Prostate gland (tissue), 2 donors: ENCODE data around the gene MMP14. TPM values are rescaled to one million over a fixed set of nuclear protein-coding genes. Genes with fewer than 3 reads are reported as not detected.

Source experiments
- DNase-seq: peaks from one replicate; pipeline ENCODE4 v3.0.0-alpha.2; 2019; ENCODE audit warnings: low spot score
- H3K27ac ChIP-seq, 2 donors: fragments of 200-600 bp; sonication (generic); 2 replicates each; pipeline ENCODE4 v1.5.1; 2017 to 2019
- H3K27me3 ChIP-seq: fragments of 200-600 bp; sonication (generic); replicated peaks from 2 replicates; pipeline ENCODE4 v1.5.1; 2019; ENCODE audit not compliant: insufficient read depth
- H3K36me3 ChIP-seq, 2 donors: fragments of 200-600 bp; sonication (generic); 1 replicate in 1 of 2; 2 replicates in 1 of 2; pipeline versions ENCODE4 v1.5.1 to v1.8.1; 2017 to 2019
- H3K4me1 ChIP-seq: fragments of 200-600 bp; sonication (generic); replicated peaks from 2 replicates; pipeline ENCODE4 v1.5.1; 2019
- H3K4me3 ChIP-seq, 2 donors: fragments of 200-600 bp; sonication (generic); 2 replicates each; pipeline ENCODE4 v1.5.1; 2017 to 2019
- H3K9me3 ChIP-seq: fragments of 200-600 bp; sonication (generic); 2 replicates; pipeline ENCODE4 v1.5.1; 2017
- POLR2A ChIP-seq: fragments of 450-650 bp; IDR thresholded peaks from one replicate; pipeline ENCODE4 v1.6.1; 2016; ENCODE audit warnings: antibody characterized with exemption, mild to moderate bottlenecking
- POLR2AphosphoS5 ChIP-seq: sonication (generic); formaldehyde crosslinking; IDR thresholded peaks from one replicate; pipeline ENCODE4 v1.6.1; 2017; ENCODE audit warnings: antibody characterized with exemption
- WGBS: methylation state at CpG from one replicate; pipeline ENCODE4 v1.1.5; 2018; 5-methylcytosine and 5-hydroxymethylcytosine counted together
- intact Hi-C: fragments of 100-400 bp; cut with DNase I; formaldehyde crosslinking; loops from one replicate; pipeline ENCODE4 v1.14.2; 2022
- total RNA-seq, 2 donors: library from RNA; depleted of rRNA; stranded (reverse); fragments of >200 nt; gene quantifications; one replicate each; pipeline ENCODE4 v1.1.0, GENCODE V29; 2016
- TF ChIP-seq, protein P1 (sequence below), 4 experiments: fragments of 200-600 bp in 2 of 4; fragments of 450-650 bp in 2 of 4; sonication (generic) in 2 of 4; IDR thresholded peaks; 1 replicate in 3 of 4; 2 replicates in 1 of 4; pipeline ENCODE4 v1.5.1; 2016 to 2019; ENCODE audit warnings: antibody characterized with exemption in 4 of 4, mild to moderate bottlenecking in 2 of 4, moderate library complexity in 2 of 4

Gene MMP14
- total RNA-seq, 2 donors from 2014 or later, result 64.9 to 90.4 TPM

DNA sequence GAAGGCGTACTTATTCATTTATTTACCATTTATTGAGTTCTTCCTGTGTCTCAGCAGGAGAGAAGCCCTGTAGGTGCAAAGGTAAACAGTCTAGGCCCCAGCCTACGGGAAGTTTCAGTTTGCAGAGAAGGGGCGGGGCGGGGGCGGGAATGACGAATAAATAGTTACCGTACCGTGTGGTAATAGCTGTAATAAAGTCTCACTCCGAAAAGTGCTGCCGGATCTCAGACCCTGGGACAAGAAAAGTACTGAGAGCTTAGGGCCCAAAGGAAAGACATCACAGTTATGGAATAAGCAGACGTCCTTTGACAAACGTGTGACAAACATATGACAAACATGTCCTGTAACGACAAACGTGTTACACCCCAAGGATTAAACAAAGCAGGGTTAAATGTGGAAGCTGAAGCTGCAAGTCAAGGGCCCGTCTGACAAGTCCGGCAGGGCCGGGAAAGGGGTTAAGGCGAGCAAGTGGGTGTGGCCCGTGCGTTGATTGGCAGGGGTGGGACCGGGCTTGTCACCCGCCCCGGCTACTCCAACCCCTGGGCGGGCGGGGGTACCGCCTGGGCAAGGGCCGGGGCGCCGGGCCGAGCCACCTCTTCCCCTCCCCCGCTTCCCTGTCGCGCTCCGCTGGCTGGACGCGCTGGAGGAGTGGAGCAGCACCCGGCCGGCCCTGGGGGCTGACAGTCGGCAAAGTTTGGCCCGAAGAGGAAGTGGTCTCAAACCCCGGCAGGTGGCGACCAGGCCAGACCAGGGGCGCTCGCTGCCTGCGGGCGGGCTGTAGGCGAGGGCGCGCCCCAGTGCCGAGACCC, 35.0 kb downstream of the MMP14 start, which contains the start of gene LRP10:
Gene LRP10, plus strand, starts transcription at position 517 of the 809 bp plus-strand sequence. CDS start 564 bp downstream, outside the sequence.
- Histone ChIP-seq H3K4me1 (peaks cover 4% of the 10 kb centered on the region), H3K36me3 (peaks cover 13 to 19% of the 10 kb centered on the region in 2 donors), H3K9me3 (no peaks in the 10 kb centered on the region), H3K27me3 (no peaks in the 10 kb centered on the region), H3K27ac (peak within 1 kb of the TSS; percentile 100), H3K4me3 (peak within 1 kb of the TSS; percentile 94 to 100)
- WGBS, result 0% methylated on average over 31 of the region's 50 CpGs
- TF ChIP-seq POLR2A (peak; percentile 93), POLR2AphosphoS5 (peak; percentile 88)
- TF ChIP-seq, protein P1, sequence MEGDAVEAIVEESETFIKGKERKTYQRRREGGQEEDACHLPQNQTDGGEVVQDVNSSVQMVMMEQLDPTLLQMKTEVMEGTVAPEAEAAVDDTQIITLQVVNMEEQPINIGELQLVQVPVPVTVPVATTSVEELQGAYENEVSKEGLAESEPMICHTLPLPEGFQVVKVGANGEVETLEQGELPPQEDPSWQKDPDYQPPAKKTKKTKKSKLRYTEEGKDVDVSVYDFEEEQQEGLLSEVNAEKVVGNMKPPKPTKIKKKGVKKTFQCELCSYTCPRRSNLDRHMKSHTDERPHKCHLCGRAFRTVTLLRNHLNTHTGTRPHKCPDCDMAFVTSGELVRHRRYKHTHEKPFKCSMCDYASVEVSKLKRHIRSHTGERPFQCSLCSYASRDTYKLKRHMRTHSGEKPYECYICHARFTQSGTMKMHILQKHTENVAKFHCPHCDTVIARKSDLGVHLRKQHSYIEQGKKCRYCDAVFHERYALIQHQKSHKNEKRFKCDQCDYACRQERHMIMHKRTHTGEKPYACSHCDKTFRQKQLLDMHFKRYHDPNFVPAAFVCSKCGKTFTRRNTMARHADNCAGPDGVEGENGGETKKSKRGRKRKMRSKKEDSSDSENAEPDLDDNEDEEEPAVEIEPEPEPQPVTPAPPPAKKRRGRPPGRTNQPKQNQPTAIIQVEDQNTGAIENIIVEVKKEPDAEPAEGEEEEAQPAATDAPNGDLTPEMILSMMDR (IDR thresholded peaks at IDR 0.05), result peak in 2 of 4 experiments; percentile 7 to 30
- DNase-seq, result peak; percentile 97
- intact Hi-C loops, result loop anchor here (5.0 kb wide), 2 partner anchors 46 to 106 kb away; partner anchors contain the start of gene RBM23

DNA sequence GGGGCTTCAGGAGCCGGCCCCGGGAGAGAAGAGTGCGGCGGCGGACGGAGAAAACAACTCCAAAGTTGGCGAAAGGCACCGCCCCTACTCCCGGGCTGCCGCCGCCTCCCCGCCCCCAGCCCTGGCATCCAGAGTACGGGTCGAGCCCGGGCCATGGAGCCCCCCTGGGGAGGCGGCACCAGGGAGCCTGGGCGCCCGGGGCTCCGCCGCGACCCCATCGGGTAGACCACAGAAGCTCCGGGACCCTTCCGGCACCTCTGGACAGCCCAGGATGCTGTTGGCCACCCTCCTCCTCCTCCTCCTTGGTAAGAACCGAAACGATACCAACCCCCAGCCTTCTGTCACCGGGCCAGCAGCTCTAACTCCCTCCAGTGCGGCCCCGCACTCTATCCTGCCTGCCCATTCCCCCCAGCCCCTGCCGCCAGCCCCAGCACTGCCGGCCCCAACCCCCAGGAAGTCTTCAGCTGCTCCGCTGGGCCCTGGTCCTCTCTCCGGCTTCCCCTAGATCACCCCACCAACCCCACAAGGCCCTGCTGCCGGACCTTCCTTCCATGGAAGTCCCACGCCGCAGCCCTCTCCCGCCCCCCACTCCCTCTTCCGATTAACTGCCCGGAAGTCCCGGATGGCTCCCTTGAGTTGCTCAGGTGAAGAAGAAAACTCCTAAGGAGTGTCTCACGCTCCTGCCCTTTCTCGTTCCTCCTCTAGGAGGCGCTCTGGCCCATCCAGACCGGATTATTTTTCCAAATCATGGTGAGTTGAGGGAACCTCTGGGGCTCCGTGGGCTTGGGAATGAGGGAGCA, 35.8 kb downstream of the MMP14 start:
- Histone ChIP-seq H3K9me3 (no peaks in the 10 kb centered on the region), H3K36me3 (peaks cover 15 to 22% of the 10 kb centered on the region in 2 donors), H3K27me3 (no peaks in the 10 kb centered on the region), H3K4me3 (peak overlapping the region; percentile 94 to 100), H3K4me1 (peaks cover 4% of the 10 kb centered on the region), H3K27ac (peak overlapping the region; percentile 100)
- intact Hi-C loops, result loop anchor here (5.0 kb wide), 2 partner anchors 45 to 105 kb away; partner anchors contain the start of gene RBM23
- under 1% methylated on average over 44 of the region's 45 CpGs for WGBS
- TF ChIP-seq POLR2AphosphoS5 (peak; percentile 93), POLR2A (peak; percentile 56)
- TF ChIP-seq, protein P1 (IDR thresholded peaks at IDR 0.05), result peak; percentile 93 to 98 (median 97)
- DNase-seq, result peak; percentile 89

DNA sequence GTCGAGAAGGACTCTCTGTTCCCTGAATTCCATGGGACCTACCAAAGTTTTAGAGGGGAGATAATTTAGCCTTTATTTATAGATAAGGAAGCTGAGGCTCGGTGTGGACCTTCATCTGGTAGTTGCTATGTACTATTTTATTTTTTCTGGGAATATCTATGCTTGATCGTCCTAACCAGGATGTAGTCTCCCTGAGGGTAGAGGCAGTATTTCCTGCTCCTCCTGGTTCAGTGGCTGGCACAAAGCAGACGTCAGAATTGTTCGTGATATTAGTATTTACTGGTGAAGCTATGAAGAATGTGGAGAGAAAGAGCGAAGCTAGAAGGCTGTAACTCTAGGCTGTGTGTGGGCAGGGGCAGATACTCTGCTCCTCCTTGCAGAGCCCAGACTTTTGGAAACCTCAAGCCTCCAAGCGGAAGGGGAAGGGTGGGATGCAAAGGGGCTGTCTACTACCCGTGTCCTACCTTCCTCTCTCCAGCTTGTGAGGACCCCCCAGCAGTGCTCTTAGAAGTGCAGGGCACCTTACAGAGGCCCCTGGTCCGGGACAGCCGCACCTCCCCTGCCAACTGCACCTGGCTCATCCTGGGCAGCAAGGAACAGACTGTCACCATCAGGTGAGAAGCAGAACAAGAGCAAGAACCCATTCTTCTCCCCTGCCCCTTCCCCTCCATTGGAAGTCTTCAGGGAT, 36.6 kb downstream of the MMP14 start:
- 36% methylated on average over 10 of the region's 10 CpGs for WGBS
- no peak for TF ChIP-seq POLR2A
- TF ChIP-seq POLR2AphosphoS5, result no peak
- TF ChIP-seq, protein P1 (IDR thresholded peaks at IDR 0.05), result peak in 1 of 4 experiments; percentile 1
- Histone ChIP-seq H3K4me3 (peak overlapping the region; percentile 94 to 100), H3K36me3 (peaks cover 19 to 26% of the 10 kb centered on the region in 2 donors), H3K27ac (peak overlapping the region; percentile 100), H3K4me1 (peaks cover 4% of the 10 kb centered on the region), H3K27me3 (no peaks in the 10 kb centered on the region), H3K9me3 (no peaks in the 10 kb centered on the region)
- intact Hi-C loops, result loop anchor here (5.0 kb wide), 2 partner anchors 44 to 104 kb away; partner anchors contain the start of gene RBM23
- no peak for DNase-seq

DNA sequence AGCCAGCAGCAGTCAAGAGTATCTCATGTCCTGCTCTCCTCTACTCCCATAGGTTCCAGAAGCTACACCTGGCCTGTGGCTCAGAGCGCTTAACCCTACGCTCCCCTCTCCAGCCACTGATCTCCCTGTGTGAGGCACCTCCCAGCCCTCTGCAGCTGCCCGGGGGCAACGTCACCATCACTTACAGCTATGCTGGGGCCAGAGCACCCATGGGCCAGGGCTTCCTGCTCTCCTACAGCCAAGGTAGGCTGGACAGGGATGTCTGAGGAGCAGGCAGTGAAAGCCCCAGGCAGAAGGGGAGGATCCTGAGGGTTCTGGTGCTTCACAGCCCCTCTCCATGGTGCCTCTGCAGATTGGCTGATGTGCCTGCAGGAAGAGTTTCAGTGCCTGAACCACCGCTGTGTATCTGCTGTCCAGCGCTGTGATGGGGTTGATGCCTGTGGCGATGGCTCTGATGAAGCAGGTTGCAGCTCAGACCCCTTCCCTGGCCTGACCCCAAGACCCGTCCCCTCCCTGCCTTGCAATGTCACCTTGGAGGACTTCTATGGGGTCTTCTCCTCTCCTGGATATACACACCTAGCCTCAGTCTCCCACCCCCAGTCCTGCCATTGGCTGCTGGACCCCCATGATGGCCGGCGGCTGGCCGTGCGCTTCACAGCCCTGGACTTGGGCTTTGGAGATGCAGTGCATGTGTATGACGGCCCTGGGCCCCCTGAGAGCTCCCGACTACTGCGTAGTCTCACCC, 38.8 kb downstream of the MMP14 start:
- H3K27me3 ChIP-seq, result no peaks in the 10 kb centered on the region
- no peak overlapping the region for H3K4me3 ChIP-seq
- peaks cover 4% of the 10 kb centered on the region for H3K4me1 ChIP-seq
- no peak for DNase-seq
- no peak for TF ChIP-seq POLR2A
- TF ChIP-seq, protein P1 (IDR thresholded peaks at IDR 0.05), result no peak
- no peak for TF ChIP-seq POLR2AphosphoS5
- intact Hi-C loops, result no loop called here
- H3K27ac ChIP-seq, result no peak overlapping the region
- H3K9me3 ChIP-seq, result no peaks in the 10 kb centered on the region
- 92% methylated on average over 14 of the region's 15 CpGs for WGBS
- peaks cover 19 to 33% of the 10 kb centered on the region in 2 donors for H3K36me3 ChIP-seq
